ENCODE data around the gene SNRPB. TPM values are rescaled to one million over a fixed set of nuclear protein-coding genes. Genes with fewer than 3 reads are reported as not detected.

SNRPB gene
- polyA plus RNA-seq, 3 donors = 136 to 213 (median 183) TPM

- no peaks in the 10 kb centered on the region for H4K20me1 ChIP-seq (ENCODE audit: insufficient read depth, low read length)
- H3K27ac ChIP-seq (ENCODE audit: low read depth in 1 of 2, low read length in 2 of 2) = no peak overlapping the region
- no peak for DNase-seq
- no peak overlapping the region for H3K4me3 ChIP-seq (replicated peaks in 1 of 3; ENCODE audit: low read depth in 2 of 3, low read length in 3 of 3)
- H3K36me3 ChIP-seq (replicated peaks in 1 of 2; ENCODE audit: control insufficient read depth in 1 of 2, insufficient read depth in 2 of 2, low read length in 2 of 2) = peaks cover 42 to 95% of the 10 kb centered on the region in 2 donors
- no peaks in the 10 kb centered on the region for H3K27me3 ChIP-seq (ENCODE audit: control insufficient read depth in 2 of 2, insufficient read depth in 2 of 2, low read length in 2 of 2)
- H3K27me3 Mint-ChIP-seq (ENCODE audit: low read depth in 3 of 3) = peaks cover 0 to 3% (median 0%) of the 10 kb centered on the region in 3 donors
- H3K36me3 Mint-ChIP-seq = peaks cover 67 to 76% of the 10 kb centered on the region in 2 donors
- no peak overlapping the region for H3K9ac ChIP-seq (ENCODE audit: insufficient read depth, low read length, poor library complexity, severe bottlenecking)
- peaks cover 0 to under 1% of the 10 kb centered on the region in 2 donors for H3K9me3 ChIP-seq (replicated peaks in 1 of 2; ENCODE audit: control insufficient read depth in 1 of 2, insufficient read depth in 1 of 2, low read length in 2 of 2)
- H3K9me3 Mint-ChIP-seq = peaks cover 2 to 9% (median 4%) of the 10 kb centered on the region in 7 donors
- H3K4me1 Mint-ChIP-seq = no peaks in the 10 kb centered on the region
- no peak overlapping the region for H3K4me2 ChIP-seq (replicated peaks; ENCODE audit: extremely low read depth, low read length, poor library complexity, severe bottlenecking)
- TF ChIP-seq CTCF (IDR thresholded peaks at IDR 0.05) = no peak
- H3K4me1 ChIP-seq (ENCODE audit: control insufficient read depth in 1 of 2, insufficient read depth in 2 of 2, low read length in 2 of 2) = no peaks in the 10 kb centered on the region
- 67% methylated on average over 3 of the region's 4 CpGs for WGBS (ENCODE audit: insufficient coverage)
- no peak overlapping the region for H2AFZ ChIP-seq (ENCODE audit: insufficient read depth, low read depth, low read length, poor library complexity, severe bottlenecking)
- H3K79me2 ChIP-seq (ENCODE audit: insufficient read depth, low read length) = no peaks in the 10 kb centered on the region
- intact Hi-C loops (cut with micrococcal nuclease) = no loop called here
- H3K27ac Mint-ChIP-seq = no peak overlapping the region
- H3K4me3 Mint-ChIP-seq = no peak overlapping the region
Measured at GRCh38 chr20:2485661-2486060, 15.1 kb upstream of the SNRPB start.

GRCh38 chr20:2485080-2485479 is 14.5 kb upstream of the SNRPB start:
- H3K9me3 Mint-ChIP-seq = peaks cover 2 to 12% (median 8%) of the 10 kb centered on the region in 7 donors
- Histone ChIP-seq H4K20me1 (ENCODE audit: insufficient read depth, low read length) (no peaks in the 10 kb centered on the region), H3K9ac (ENCODE audit: insufficient read depth, low read length, poor library complexity, severe bottlenecking) (no peak overlapping the region), H3K27me3 (ENCODE audit: control insufficient read depth in 2 of 2, insufficient read depth in 2 of 2, low read length in 2 of 2) (no peaks in the 10 kb centered on the region), H3K36me3 (replicated peaks in 1 of 2; ENCODE audit: control insufficient read depth in 1 of 2, insufficient read depth in 2 of 2, low read length in 2 of 2) (peaks cover 40 to 95% of the 10 kb centered on the region in 2 donors), H2AFZ (ENCODE audit: insufficient read depth, low read depth, low read length, poor library complexity, severe bottlenecking) (no peak overlapping the region), H3K27ac (ENCODE audit: low read depth in 1 of 2, low read length in 2 of 2) (no peak overlapping the region), H3K4me3 (replicated peaks in 1 of 3; ENCODE audit: low read depth in 2 of 3, low read length in 3 of 3) (no peak overlapping the region), H3K4me2 (replicated peaks; ENCODE audit: extremely low read depth, low read length, poor library complexity, severe bottlenecking) (no peak overlapping the region), H3K79me2 (ENCODE audit: insufficient read depth, low read length) (no peaks in the 10 kb centered on the region), H3K4me1 (ENCODE audit: control insufficient read depth in 1 of 2, insufficient read depth in 2 of 2, low read length in 2 of 2) (no peaks in the 10 kb centered on the region), H3K9me3 (replicated peaks in 1 of 2; ENCODE audit: control insufficient read depth in 1 of 2, insufficient read depth in 1 of 2, low read length in 2 of 2) (peaks cover 4 to 5% of the 10 kb centered on the region in 2 donors)
- H3K27me3 Mint-ChIP-seq (ENCODE audit: low read depth in 3 of 3) = peaks cover 0 to 3% (median 0%) of the 10 kb centered on the region in 3 donors
- 100% methylated on average over 1 of the region's 2 CpGs for WGBS (ENCODE audit: insufficient coverage)
- H3K27ac Mint-ChIP-seq = no peak overlapping the region
- no peak overlapping the region for H3K4me3 Mint-ChIP-seq
- no peaks in the 10 kb centered on the region for H3K4me1 Mint-ChIP-seq
- no peak for DNase-seq
- intact Hi-C loops (cut with micrococcal nuclease) = no loop called here
- no peak for TF ChIP-seq CTCF (IDR thresholded peaks at IDR 0.05)
- peaks cover 65 to 76% of the 10 kb centered on the region in 2 donors for H3K36me3 Mint-ChIP-seq

Data from CD14-positive monocyte (primary cell).